Kidney epithelial cell (primary cell): ENCODE measurements around the gene SNX22. TPM values are rescaled to one million over a fixed set of nuclear protein-coding genes. Genes with fewer than 3 reads are reported as not detected.

Experiments
- DNase-seq: peaks from one replicate; pipeline ENCODE4 v3.0.0-alpha.2; 2010; ENCODE audit warnings: low read depth
- H3K27me3 ChIP-seq: 2 replicates; pipeline ENCODE4 v1.6.0; 2011; ENCODE audit warnings: low read length; ENCODE audit not compliant: control insufficient read depth, insufficient read depth
- H3K36me3 ChIP-seq: 2 replicates; pipeline ENCODE4 v1.5.1; 2011; ENCODE audit warnings: low read length; ENCODE audit not compliant: control insufficient read depth, insufficient read depth
- H3K4me3 ChIP-seq: 2 replicates; pipeline ENCODE4 v1.5.1; 2011; ENCODE audit warnings: low read depth, mild to moderate bottlenecking, control low read depth, low read length
- CTCF ChIP-seq: IDR thresholded peaks from 2 replicates; pipeline ENCODE4 v1.5.1; 2011; ENCODE audit warnings: mild to moderate bottlenecking, moderate library complexity, low read length, control low read depth, inconsistent platforms; ENCODE audit not compliant: insufficient read depth, poor library complexity, severe bottlenecking
- total RNA-seq: library from RNA; depleted of rRNA; stranded (reverse); fragments of >200 nt; gene quantifications from 2 replicates; pipeline ENCODE4 v1.2.3, GENCODE V29; 2015

Gene SNX22
- total RNA-seq, 1 donor from 2014 or later, result 1.0 TPM

GRCh38 chr15:64146041-64146440 lies 5.5 kb upstream of the SNX22 start:
- no peak overlapping the region for H3K4me3 ChIP-seq
- H3K36me3 ChIP-seq, result peaks cover 1% of the 10 kb centered on the region
- no peaks in the 10 kb centered on the region for H3K27me3 ChIP-seq
- no peak for TF ChIP-seq CTCF
- no peak for DNase-seq

- TF ChIP-seq CTCF, result no peak
- Histone ChIP-seq H3K27me3 (no peaks in the 10 kb centered on the region), H3K4me3 (no peak overlapping the region), H3K36me3 (peaks cover 1% of the 10 kb centered on the region)
- no peak for DNase-seq
Measured at GRCh38 chr15:64146520-64146884, 5.0 kb upstream of the SNX22 start.

GRCh38 chr15:64146885-64147681 lies 4.4 kb upstream of the SNX22 start:
- Histone ChIP-seq H3K27me3 (peaks cover 5% of the 10 kb centered on the region), H3K36me3 (peaks cover 1% of the 10 kb centered on the region), H3K4me3 (no peak overlapping the region)
- no peak for TF ChIP-seq CTCF
- no peak for DNase-seq

GRCh38 chr15:64148168-64148567 lies 3.4 kb upstream of the SNX22 start:
- no peak for DNase-seq
- peaks cover 15% of the 10 kb centered on the region for H3K27me3 ChIP-seq
- no peaks in the 10 kb centered on the region for H3K36me3 ChIP-seq
- TF ChIP-seq CTCF, result no peak
- H3K4me3 ChIP-seq, result no peak overlapping the region

GRCh38 chr15:64148581-64148980 lies 3.0 kb upstream of the SNX22 start:
- TF ChIP-seq CTCF, result no peak
- DNase-seq, result no peak
- peaks cover 15% of the 10 kb centered on the region for H3K27me3 ChIP-seq
- H3K4me3 ChIP-seq, result no peak overlapping the region
- H3K36me3 ChIP-seq, result no peaks in the 10 kb centered on the region

- Histone ChIP-seq H3K27me3 (peaks cover 15% of the 10 kb centered on the region), H3K4me3 (no peak overlapping the region), H3K36me3 (no peaks in the 10 kb centered on the region)
- TF ChIP-seq CTCF, result no peak
- DNase-seq, result no peak
Measured at GRCh38 chr15:64149424-64149823, 2.1 kb upstream of the SNX22 start.
